HG02885 (cell line): ENCODE data around the gene RAPGEF3.
A peak's percentile ranks its signal among the peaks of the same experiment; 100 is the strongest.

Experiments used
- ATAC-seq: cut with Tn5 transposase; IDR thresholded peaks from one replicate; pipeline ENCODE4 v1.9.1; 2021; ENCODE audit warnings: mild to moderate bottlenecking; ENCODE audit not compliant: unreplicated experiment, poor library complexity

The RAPGEF3 gene

DNA sequence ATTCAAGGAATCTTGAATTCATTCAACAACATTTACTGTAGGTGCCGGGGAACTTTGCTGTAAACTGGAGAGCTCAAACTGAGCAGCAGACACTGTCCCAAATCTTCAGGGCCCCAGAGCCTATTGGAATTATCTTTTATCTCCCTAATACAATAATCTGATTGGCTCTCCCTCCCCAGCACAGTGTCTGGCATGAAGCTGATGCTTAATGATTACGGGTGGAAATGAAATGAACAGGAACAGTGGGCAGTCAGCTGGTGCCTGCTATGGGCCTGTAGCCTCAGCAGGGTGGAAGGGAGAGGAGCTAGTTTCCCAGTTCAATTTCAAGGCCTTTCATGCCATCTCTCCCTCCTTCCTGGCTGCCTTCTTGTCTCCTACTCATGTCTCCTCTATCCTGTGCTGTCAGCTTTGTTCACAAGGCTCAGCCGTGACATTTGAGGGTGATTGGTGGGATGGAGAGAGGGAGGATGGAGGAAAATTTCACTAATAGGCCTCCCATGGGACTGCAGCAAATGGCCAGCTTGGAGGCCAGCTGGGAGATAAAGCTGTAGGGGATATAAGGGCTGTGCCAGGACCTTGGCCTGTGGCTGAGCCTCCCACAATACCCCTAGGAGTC, 4.3 kb upstream of the RAPGEF3 start:
- no peak for ATAC-seq

- no peak for ATAC-seq
Observed at GRCh38 chr12:47758584-47758833, 171 bp downstream of the RAPGEF3 start.

- no peak for ATAC-seq
Observed at GRCh38 chr12:47757840-47758583, 668 bp downstream of the RAPGEF3 start.

GRCh38 chr12:47757364-47757839, 1.3 kb downstream of the RAPGEF3 start:
- ATAC-seq, result no peak

GRCh38 chr12:47755655-47756562, 2.8 kb downstream of the RAPGEF3 start:
- peak; percentile 74 for ATAC-seq

- ATAC-seq, result peak; percentile 16
Observed at GRCh38 chr12:47754881-47755280, 3.8 kb downstream of the RAPGEF3 start.

DNA sequence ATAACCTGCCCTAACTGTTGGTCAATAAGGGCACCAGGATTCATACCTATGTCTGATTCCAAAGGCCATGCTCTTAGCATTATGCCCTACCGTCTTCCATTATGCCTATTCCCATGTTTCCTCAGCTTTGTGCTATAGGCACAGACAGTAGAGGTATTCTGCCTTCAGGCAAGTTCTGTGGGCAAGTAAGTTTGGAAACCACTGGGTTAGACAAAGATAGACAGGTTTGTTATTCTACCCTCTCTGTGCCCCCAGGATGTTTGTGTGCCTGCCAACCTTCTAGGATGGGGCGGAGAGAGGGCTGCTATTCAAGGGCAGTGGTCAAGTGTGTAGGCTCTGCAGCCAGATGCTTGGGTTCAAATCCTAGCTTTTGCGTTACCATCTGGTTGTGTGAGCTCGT, 4.6 kb downstream of the RAPGEF3 start:
- ATAC-seq, result no peak

- no peak for ATAC-seq
Observed at GRCh38 chr12:47753021-47754001, 5.4 kb downstream of the RAPGEF3 start.

DNA sequence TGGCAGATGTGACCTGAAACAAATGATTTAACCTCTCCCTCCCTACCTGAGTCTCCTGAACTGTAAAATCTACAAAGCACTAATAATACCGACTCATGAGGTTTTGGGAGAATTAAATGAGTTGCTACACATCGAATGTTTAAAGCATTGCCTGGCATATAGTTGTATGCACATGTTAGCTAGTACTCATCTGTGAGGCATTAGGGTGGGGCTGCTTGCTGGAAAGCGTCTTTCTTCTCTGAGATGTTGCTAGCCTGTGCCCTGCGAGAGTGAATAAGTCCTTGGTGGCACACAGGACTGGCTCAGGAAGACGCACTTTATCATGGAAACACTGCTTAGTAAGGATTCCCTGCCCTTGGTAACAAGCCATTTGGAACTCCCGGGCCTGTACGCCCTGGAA, 6.1 kb downstream of the RAPGEF3 start:
- no peak for ATAC-seq

DNA sequence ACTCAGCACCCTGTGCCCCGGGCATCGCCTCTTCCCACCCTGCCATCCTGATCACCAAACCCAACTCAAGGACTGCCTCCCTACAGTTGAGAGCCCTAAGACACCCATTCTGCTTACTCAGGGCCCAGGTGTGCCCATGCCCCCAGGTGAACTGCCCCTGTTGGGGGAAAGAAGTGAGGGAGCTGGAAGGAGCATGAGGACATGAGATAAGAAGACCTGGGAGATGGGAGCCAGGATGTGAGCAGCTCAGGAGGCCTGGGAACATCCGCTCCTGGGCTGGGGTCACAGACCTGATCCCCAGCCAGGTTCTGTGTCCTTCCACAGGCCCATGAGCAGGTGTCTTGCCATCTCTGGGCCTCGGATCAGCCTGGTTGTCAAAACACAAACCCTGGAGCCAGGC, 6.6 kb downstream of the RAPGEF3 start:
- no peak for ATAC-seq

DNA sequence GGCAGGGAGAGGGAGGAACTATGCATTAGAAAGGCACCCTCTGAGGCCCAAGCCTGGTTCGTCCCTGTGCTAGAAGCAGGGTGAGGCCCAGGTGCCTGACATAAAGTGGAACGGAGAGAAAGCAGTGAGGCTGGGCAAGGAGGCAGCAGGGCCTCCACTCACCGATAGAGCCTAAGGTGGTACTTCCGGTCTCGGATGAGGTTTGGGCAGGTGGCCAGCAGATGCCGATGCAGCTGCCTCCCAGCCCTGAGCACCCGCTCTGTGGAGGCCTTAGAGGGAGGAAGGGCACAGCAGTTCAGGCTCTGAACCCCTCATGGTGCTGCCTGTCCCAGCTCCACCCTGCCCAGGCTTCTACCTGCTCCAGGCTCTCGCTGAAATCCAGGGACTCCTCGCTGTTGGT, 7.1 kb downstream of the RAPGEF3 start:
- no peak for ATAC-seq

- ATAC-seq, result no peak
Observed at GRCh38 chr12:47750916-47751470, 7.7 kb downstream of the RAPGEF3 start.

- no peak for ATAC-seq
Observed at GRCh38 chr12:47750229-47750798, 8.4 kb downstream of the RAPGEF3 start.

GRCh38 chr12:47748899-47749298, 9.8 kb downstream of the RAPGEF3 start:
- ATAC-seq, result no peak

- ATAC-seq, result no peak
Observed at GRCh38 chr12:47748507-47748828, 10.2 kb downstream of the RAPGEF3 start.

DNA sequence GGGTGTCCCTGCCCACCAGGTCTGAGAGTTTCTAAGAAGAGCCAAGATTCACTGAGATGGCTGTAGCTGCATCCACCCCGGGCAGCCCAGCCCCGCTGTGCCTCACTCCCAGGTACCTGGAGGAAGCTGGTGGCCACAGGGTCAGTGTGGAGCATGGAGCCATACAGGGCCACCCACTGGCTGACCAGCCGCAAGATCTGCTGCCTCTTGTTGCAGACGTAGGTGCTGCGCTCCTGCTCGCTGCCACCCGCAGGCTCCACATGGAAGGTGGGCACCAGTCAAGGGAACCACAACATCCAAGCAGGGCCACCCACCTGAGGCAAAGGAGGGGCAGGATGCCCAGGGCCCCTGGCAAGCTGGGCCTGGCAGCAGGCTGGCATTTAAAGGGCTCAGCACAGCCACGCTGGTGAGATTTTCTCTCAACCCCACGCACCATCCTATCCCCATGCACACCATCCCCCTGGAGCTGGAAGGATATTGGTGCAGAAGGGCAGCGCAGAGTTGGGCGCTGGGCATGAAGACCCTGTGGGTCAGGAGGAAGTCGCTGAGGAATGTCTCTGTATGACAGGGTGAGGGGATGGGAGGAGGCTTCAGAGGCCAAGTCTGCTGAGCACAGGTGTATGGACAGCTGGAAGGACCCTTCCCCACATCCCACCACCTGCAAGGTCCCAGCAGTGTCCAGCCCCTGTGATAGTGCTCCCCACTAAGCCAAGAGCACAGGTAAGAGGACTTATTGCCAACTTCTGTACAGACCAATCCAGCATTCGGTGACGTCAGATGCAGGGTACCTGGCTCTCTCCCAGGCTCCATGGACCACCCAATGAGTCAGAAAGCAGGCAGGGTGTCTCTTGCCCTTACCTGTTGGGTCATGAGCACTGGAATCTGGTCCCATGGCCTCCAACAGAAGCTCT, 10.8 kb downstream of the RAPGEF3 start:
- no peak for ATAC-seq

- ATAC-seq, result no peak
Observed at GRCh38 chr12:47747126-47747525, 11.6 kb downstream of the RAPGEF3 start.

DNA sequence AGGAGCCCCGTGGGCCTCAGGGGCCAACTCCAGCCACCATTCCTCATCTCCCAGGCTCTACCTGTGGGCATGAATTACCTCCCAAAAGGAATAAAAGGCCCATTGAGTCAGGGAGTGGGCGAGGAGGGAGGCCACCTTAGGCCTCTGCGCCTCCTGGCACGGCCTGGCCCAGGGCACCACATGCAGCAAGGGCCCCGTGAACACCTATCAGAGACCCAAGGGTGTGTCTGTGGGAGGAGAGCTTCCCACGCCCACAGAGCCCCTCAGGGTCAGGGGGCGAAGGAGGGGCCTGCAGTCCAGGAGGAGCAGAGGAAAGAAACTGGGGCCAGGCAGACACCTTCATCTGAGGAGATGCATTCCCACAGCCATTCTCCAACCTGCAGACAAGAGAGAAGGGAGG, 12.2 kb downstream of the RAPGEF3 start:
- no peak for ATAC-seq

- ATAC-seq, result no peak
Observed at GRCh38 chr12:47746073-47746472, 12.6 kb downstream of the RAPGEF3 start.
